ENCODE results near the gene BTBD16.

The BTBD16 gene

GRCh38 chr10:122298598-122299301 is 27.7 kb downstream of the BTBD16 start:
- H3K27me3 ChIP-seq (ENCODE audit: control insufficient read depth, insufficient read depth, low read length): no peaks in the 10 kb centered on the region
- H3K9me3 ChIP-seq (ENCODE audit: control insufficient read depth, low read depth, low read length): no peaks in the 10 kb centered on the region
- no peak overlapping the region for H3K4me3 ChIP-seq (ENCODE audit: low read length)
- H3K27ac ChIP-seq (ENCODE audit: low read length): no peak overlapping the region
- no peak overlapping the region for H3K9ac ChIP-seq (ENCODE audit: low read length)
- peaks cover 3% of the 10 kb centered on the region for H3K4me1 ChIP-seq (ENCODE audit: control insufficient read depth, low read depth, low read length)
- no peaks in the 10 kb centered on the region for H3K36me3 ChIP-seq (ENCODE audit: control insufficient read depth, low read depth, low read length)

GRCh38 chr10:122299423-122300075 is 28.5 kb downstream of the BTBD16 start:
- Histone ChIP-seq H3K27me3 (ENCODE audit: control insufficient read depth, insufficient read depth, low read length) (no peaks in the 10 kb centered on the region), H3K36me3 (ENCODE audit: control insufficient read depth, low read depth, low read length) (no peaks in the 10 kb centered on the region), H3K9ac (ENCODE audit: low read length) (no peak overlapping the region), H3K4me3 (ENCODE audit: low read length) (no peak overlapping the region), H3K9me3 (ENCODE audit: control insufficient read depth, low read depth, low read length) (no peaks in the 10 kb centered on the region), H3K27ac (ENCODE audit: low read length) (no peak overlapping the region), H3K4me1 (ENCODE audit: control insufficient read depth, low read depth, low read length) (peaks cover 3% of the 10 kb centered on the region)

- no peaks in the 10 kb centered on the region for H3K36me3 ChIP-seq (ENCODE audit: control insufficient read depth, low read depth, low read length)
- H3K4me3 ChIP-seq (ENCODE audit: low read length): no peak overlapping the region
- H3K9me3 ChIP-seq (ENCODE audit: control insufficient read depth, low read depth, low read length): no peaks in the 10 kb centered on the region
- peaks cover 3% of the 10 kb centered on the region for H3K4me1 ChIP-seq (ENCODE audit: control insufficient read depth, low read depth, low read length)
- H3K9ac ChIP-seq (ENCODE audit: low read length): no peak overlapping the region
- H3K27me3 ChIP-seq (ENCODE audit: control insufficient read depth, insufficient read depth, low read length): no peaks in the 10 kb centered on the region
- no peak overlapping the region for H3K27ac ChIP-seq (ENCODE audit: low read length)
These were observed 30.1 kb downstream of the BTBD16 start for GRCh38 chr10:122301055-122301810.

- H3K27ac ChIP-seq (ENCODE audit: low read length): no peak overlapping the region
- no peaks in the 10 kb centered on the region for H3K36me3 ChIP-seq (ENCODE audit: control insufficient read depth, low read depth, low read length)
- H3K9ac ChIP-seq (ENCODE audit: low read length): no peak overlapping the region
- H3K27me3 ChIP-seq (ENCODE audit: control insufficient read depth, insufficient read depth, low read length): no peaks in the 10 kb centered on the region
- no peak overlapping the region for H3K4me3 ChIP-seq (ENCODE audit: low read length)
- H3K4me1 ChIP-seq (ENCODE audit: control insufficient read depth, low read depth, low read length): peaks cover 3% of the 10 kb centered on the region
- H3K9me3 ChIP-seq (ENCODE audit: control insufficient read depth, low read depth, low read length): no peaks in the 10 kb centered on the region
These were observed 30.7 kb downstream of the BTBD16 start for GRCh38 chr10:122301811-122302115.

- Histone ChIP-seq H3K27ac (ENCODE audit: low read length) (no peak overlapping the region), H3K4me1 (ENCODE audit: control insufficient read depth, low read depth, low read length) (peaks cover 3% of the 10 kb centered on the region), H3K9ac (ENCODE audit: low read length) (no peak overlapping the region), H3K9me3 (ENCODE audit: control insufficient read depth, low read depth, low read length) (no peaks in the 10 kb centered on the region), H3K27me3 (ENCODE audit: control insufficient read depth, insufficient read depth, low read length) (no peaks in the 10 kb centered on the region), H3K36me3 (ENCODE audit: control insufficient read depth, low read depth, low read length) (no peaks in the 10 kb centered on the region), H3K4me3 (ENCODE audit: low read length) (no peak overlapping the region)
These were observed 31.2 kb downstream of the BTBD16 start for GRCh38 chr10:122302315-122302714.

GRCh38 chr10:122303271-122304053 is 32.4 kb downstream of the BTBD16 start:
- no peaks in the 10 kb centered on the region for H3K27me3 ChIP-seq (ENCODE audit: control insufficient read depth, insufficient read depth, low read length)
- no peak overlapping the region for H3K9ac ChIP-seq (ENCODE audit: low read length)
- H3K9me3 ChIP-seq (ENCODE audit: control insufficient read depth, low read depth, low read length): no peaks in the 10 kb centered on the region
- no peak overlapping the region for H3K4me3 ChIP-seq (ENCODE audit: low read length)
- H3K36me3 ChIP-seq (ENCODE audit: control insufficient read depth, low read depth, low read length): no peaks in the 10 kb centered on the region
- peaks cover 3% of the 10 kb centered on the region for H3K4me1 ChIP-seq (ENCODE audit: control insufficient read depth, low read depth, low read length)
- no peak overlapping the region for H3K27ac ChIP-seq (ENCODE audit: low read length)

GRCh38 chr10:122304054-122304579 is 33.0 kb downstream of the BTBD16 start:
- Histone ChIP-seq H3K9ac (ENCODE audit: low read length) (no peak overlapping the region), H3K9me3 (ENCODE audit: control insufficient read depth, low read depth, low read length) (no peaks in the 10 kb centered on the region), H3K27me3 (ENCODE audit: control insufficient read depth, insufficient read depth, low read length) (no peaks in the 10 kb centered on the region), H3K36me3 (ENCODE audit: control insufficient read depth, low read depth, low read length) (no peaks in the 10 kb centered on the region), H3K4me1 (ENCODE audit: control insufficient read depth, low read depth, low read length) (peaks cover under 1% of the 10 kb centered on the region), H3K27ac (ENCODE audit: low read length) (no peak overlapping the region), H3K4me3 (ENCODE audit: low read length) (no peak overlapping the region)

- no peaks in the 10 kb centered on the region for H3K27me3 ChIP-seq (ENCODE audit: control insufficient read depth, insufficient read depth, low read length)
- no peak overlapping the region for H3K4me3 ChIP-seq (ENCODE audit: low read length)
- H3K9me3 ChIP-seq (ENCODE audit: control insufficient read depth, low read depth, low read length): no peaks in the 10 kb centered on the region
- no peak overlapping the region for H3K27ac ChIP-seq (ENCODE audit: low read length)
- H3K9ac ChIP-seq (ENCODE audit: low read length): no peak overlapping the region
- H3K4me1 ChIP-seq (ENCODE audit: control insufficient read depth, low read depth, low read length): no peaks in the 10 kb centered on the region
- H3K36me3 ChIP-seq (ENCODE audit: control insufficient read depth, low read depth, low read length): no peaks in the 10 kb centered on the region
These were observed 35.2 kb downstream of the BTBD16 start for GRCh38 chr10:122306282-122306681.

GRCh38 chr10:122306744-122307143 is 35.6 kb downstream of the BTBD16 start:
- Histone ChIP-seq H3K4me3 (ENCODE audit: low read length) (no peak overlapping the region), H3K36me3 (ENCODE audit: control insufficient read depth, low read depth, low read length) (no peaks in the 10 kb centered on the region), H3K27ac (ENCODE audit: low read length) (no peak overlapping the region), H3K9me3 (ENCODE audit: control insufficient read depth, low read depth, low read length) (no peaks in the 10 kb centered on the region), H3K9ac (ENCODE audit: low read length) (no peak overlapping the region), H3K27me3 (ENCODE audit: control insufficient read depth, insufficient read depth, low read length) (no peaks in the 10 kb centered on the region), H3K4me1 (ENCODE audit: control insufficient read depth, low read depth, low read length) (no peaks in the 10 kb centered on the region)

- no peak overlapping the region for H3K27ac ChIP-seq (ENCODE audit: low read length)
- no peaks in the 10 kb centered on the region for H3K9me3 ChIP-seq (ENCODE audit: control insufficient read depth, low read depth, low read length)
- no peaks in the 10 kb centered on the region for H3K36me3 ChIP-seq (ENCODE audit: control insufficient read depth, low read depth, low read length)
- no peaks in the 10 kb centered on the region for H3K27me3 ChIP-seq (ENCODE audit: control insufficient read depth, insufficient read depth, low read length)
- H3K9ac ChIP-seq (ENCODE audit: low read length): no peak overlapping the region
- H3K4me1 ChIP-seq (ENCODE audit: control insufficient read depth, low read depth, low read length): no peaks in the 10 kb centered on the region
- H3K4me3 ChIP-seq (ENCODE audit: low read length): no peak overlapping the region
These were observed 36.7 kb downstream of the BTBD16 start for GRCh38 chr10:122307669-122308416.
